GM12874 (cell line): ENCODE data around the gene PTPRD.

Source experiments
- CTCF ChIP-seq: IDR thresholded peaks from 2 replicates; pipeline ENCODE4 v1.5.1; 2011; ENCODE audit warnings: low read depth, mild to moderate bottlenecking, control low read depth, low read length, moderate library complexity; ENCODE audit not compliant: insufficient read depth

PTPRD gene

GRCh38 chr9:10204276-10204675, 408.5 kb downstream of the PTPRD start:
- no peak for TF ChIP-seq CTCF

GRCh38 chr9:10173561-10173960, 439.2 kb downstream of the PTPRD start:
- no peak for TF ChIP-seq CTCF

- no peak for TF ChIP-seq CTCF
These were observed 440.3 kb downstream of the PTPRD start for GRCh38 chr9:10172476-10172875.

- TF ChIP-seq CTCF, result no peak
These were observed 444.6 kb downstream of the PTPRD start for GRCh38 chr9:10168241-10168640.

GRCh38 chr9:10148796-10149195, 464.0 kb downstream of the PTPRD start:
- TF ChIP-seq CTCF, result no peak

- no peak for TF ChIP-seq CTCF
These were observed 466.1 kb downstream of the PTPRD start for GRCh38 chr9:10146517-10147331.

- no peak for TF ChIP-seq CTCF
These were observed 468.4 kb downstream of the PTPRD start for GRCh38 chr9:10144355-10144754.
